Brain pericyte (primary cell): Measurements from ENCODE around the gene POLR1D.
"Not testable (repeated sequence)": the region's sequence is repeated elsewhere in the genome, so short reads cannot be mapped to it uniquely, and the experiment has no call there.

ENCODE experiments used
- DNase-seq: peaks from one replicate; pipeline ENCODE4 v3.0.0-alpha.2; 2012; ENCODE audit warnings: low read depth, low spot score

The POLR1D gene

DNA sequence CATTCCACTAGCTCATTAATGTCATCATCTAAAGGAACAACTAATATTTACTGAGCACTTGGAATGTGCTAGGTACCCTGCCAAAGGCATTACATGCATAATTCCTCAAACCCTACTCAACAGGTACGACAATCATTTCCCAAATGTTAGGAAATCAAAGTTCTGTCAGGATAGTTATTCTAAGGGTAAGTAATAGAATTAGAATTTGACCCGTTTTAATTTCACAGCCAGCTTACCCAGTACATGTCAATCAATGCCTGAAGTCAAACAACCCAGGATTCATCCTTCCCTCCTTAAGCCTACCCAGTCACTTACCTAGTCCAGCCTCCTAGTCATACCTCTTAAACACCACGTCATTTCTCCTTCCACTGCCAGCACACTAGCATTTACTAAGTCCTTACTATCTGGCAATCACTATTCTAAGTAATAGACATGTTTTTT lies 3.8 kb upstream of the POLR1D start:
- no peak for DNase-seq

DNA sequence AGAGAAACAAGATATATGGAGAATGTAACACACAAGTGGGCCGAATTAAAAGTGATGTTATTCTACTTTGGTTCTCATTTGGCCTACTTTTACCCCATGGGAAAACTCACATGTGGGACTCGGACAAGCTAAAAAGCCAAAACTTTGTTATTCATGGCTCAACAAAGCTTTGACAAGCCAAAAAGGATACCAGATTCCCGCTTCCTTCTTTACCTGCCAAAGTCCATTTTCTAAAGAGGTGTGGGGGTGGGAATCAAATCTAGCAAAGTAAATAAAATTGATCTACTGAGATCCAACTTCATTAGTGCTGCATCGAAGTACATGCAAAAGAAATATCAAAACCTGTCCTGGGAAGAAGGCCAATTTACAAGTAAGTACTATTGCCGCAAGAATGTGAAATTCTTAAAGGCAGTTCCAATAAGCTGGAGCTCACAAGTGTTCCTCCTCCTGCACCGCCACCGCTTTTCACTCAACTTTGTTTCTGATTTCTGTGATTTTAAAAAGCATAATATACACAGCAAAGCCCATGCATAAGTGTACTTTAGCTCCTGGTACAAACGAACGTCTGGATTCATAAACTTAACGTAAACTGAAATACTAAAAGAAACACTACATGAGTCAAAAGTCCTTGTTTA lies 2.5 kb upstream of the POLR1D start:
- DNase-seq: no peak

DNA sequence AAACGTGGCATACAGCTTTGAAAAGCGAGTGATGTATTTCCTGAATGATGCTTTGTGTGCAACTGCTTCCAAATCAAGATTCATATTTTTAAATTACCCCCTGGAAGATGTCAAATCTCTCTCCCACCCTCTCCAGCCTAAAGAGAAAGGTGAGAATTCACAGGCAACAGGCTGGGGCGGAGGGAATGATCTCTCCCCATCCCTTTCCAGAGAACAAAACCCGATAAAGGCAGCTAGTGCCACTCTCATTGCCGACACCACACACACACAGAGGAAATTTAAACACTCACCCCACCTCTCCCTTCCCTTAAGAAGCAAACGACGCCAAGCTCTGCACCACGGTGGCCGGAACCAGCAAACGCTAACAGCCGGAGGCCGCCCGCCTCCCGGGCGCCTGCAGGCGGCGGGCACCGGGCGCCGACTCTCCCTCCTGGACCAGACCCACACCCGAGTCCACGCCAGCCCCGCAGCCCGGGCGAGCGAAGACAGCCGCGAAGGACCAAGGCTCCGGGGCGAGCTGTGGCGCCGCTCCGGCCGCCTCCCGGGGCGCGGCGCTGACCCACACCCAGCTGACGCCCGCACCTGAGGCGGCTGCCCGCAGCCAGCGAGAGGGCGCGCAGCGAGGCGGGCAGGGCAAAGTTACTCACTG lies 1.8 kb upstream of the POLR1D start:
- no peak for DNase-seq

DNA sequence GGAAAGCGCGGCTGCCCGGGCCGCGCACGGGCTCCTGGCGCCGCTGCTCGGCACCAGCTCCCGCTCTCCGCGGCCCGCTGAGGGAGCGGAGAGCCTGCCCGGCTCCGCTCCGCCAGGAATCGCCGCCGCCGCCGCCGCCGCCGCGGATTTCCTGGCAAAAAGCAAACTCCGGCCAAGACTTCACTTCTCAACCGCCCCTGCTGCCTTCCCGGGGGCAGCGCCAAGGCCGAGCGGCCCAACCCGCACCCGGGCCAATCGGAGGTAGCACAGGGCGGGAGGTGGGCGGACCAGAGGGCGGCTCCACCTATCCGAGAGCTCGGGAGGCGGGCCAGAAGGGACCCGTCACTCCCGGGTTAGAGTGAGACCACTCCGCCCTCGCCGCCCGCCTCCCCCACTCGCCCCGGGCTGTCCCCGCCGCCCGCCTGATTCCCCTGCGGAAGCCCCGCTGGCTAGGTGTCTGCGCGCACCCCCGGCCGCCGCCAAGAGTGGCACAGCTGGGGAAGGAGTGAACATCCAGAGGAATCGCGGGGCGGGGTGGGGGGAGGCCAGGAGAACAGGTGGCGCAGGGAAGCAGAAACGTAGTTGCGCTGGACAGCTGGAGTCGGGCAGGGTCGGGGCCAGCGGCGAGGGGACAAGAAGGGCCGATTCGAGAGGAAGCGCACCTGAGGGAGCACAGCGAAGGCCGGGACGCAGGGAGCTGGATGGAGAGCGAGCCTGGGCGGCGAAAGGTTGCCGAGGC lies 1.1 kb upstream of the POLR1D start, which contains the start of gene LNX2:
LNX2 (minus strand) TSS at position 153 of the 739 bp plus-strand sequence. CDS start 38,826 bp downstream, outside the sequence.
- DNase-seq: peak; percentile 88

- no peak for DNase-seq
These were observed 651 bp upstream of the POLR1D start for GRCh38 chr13:27621116-27621365.

GRCh38 chr13:27622102-27622820 lies 569 bp downstream of the POLR1D start:
- DNase-seq: no peak

GRCh38 chr13:27622881-27623280 lies 1.2 kb downstream of the POLR1D start:
- DNase-seq: no peak

DNA sequence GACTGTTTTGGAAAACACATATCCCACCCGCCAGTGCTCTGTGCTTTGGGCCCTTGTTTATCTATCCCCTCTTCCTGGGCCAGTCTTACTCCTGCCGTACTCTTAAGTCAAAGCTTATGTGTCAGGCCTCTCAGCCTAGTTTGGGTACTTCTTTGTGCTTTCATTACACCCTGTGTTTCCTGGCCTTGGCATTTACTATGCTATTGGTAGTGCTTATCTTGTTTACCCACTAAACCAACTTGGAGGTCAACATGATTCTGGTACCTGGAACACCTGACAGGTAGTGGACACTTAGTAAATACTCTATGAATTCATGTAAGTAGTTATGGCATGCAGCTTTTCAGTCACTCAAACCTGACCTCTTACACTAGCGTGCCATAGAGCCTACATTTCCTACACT lies 2.4 kb downstream of the POLR1D start:
- DNase-seq: no peak

DNA sequence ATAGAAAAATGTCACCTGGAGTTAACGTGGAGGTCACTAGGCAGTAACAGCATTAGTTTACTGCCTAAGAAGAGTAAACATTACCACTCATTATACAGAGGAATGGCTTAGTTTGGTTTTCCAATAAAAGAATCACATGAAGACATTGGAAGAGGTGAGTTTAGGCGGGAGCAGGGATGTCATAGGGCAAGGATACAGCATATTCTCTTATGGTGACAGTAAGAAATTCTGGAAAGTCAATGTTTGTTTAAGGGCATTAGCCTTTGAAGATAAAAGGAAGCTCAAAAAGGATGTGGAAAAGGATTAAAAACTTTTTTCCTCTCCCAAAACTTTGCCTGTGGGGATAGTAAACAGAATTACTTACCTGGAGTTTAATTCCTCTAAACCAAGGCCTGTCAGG lies 4.1 kb downstream of the POLR1D start:
- no peak for DNase-seq

DNA sequence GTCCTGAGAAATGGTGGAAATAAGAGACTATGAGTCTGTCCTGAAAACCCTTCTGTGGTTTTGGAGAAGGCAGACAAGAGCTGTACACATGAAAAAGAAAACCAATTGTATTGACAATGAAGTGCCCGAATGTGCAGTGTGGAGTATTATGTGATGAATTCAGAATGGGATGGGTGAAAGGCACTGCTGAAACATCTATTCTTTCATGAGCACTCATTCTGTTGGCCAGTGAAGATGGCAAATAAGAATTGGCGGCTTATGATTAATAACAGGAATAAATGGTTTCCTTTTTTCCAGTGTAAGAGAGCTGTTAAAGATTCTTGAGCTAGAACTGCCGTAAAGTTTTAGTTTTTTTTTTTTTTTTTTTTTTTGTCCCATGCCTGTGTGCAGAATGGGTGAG lies 5.7 kb downstream of the POLR1D start:
- no peak for DNase-seq

- no peak for DNase-seq
These were observed 6.4 kb downstream of the POLR1D start for GRCh38 chr13:27628081-27628480.

DNA sequence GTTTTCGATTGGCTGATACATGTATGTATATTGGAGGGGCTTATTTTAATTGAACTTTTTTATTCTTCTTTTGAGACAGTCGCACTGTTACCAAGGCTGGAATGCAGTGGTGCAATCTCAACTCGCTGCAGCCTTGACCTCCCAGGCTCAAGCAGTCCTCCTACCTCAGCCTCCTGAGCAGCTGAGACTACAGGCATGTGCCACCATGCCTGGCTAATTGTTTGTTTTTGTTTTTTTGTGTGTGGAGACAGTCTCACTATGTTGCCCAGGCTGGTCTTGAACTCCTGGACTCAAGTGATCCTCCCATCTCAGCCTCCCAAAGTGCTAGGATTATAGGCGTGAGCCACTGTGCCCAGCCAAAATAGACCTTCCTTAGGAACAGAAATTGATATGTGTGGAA lies 7.1 kb downstream of the POLR1D start:
- DNase-seq: not testable (repeated sequence)

- DNase-seq: no peak
These were observed 9.5 kb downstream of the POLR1D start for GRCh38 chr13:27631156-27631555.

DNA sequence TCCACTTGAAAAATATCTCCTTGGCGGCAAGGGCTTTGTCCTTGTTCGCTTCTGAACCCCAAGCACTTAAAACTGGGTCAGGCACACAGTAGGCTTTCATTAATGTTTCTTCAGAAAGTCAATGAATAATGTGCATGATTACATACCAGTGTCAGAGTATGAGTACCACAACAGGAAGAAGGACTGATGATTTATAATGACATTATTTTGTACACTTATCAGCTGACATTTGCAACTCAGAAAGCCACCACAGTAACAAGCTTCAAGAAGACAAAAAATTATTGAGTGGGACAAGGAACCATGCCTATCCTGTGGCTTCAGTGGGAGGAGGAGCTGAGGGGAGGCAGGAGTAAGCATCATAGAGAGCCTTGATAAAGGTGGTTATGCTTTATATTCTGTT lies 10.0 kb downstream of the POLR1D start:
- no peak for DNase-seq

DNA sequence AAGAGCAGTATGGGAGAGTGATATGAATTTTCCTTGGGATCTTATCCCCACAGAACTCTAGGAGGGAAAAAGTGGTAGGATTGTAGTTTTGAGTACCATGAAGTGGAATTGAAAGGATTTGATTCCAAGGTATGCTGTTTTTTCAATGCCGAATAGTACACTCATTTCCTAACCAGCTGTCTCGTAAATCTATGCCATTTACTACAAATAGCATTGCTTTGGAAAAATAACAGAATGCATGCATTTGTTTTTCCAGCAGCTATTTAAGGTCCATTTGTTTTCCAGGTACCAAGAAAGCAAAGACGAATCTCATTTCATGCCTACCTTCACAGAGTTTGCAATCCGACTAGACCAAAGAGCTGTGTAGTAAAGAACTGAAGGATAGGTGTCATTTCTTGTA lies 10.5 kb downstream of the POLR1D start:
- DNase-seq: no peak

GRCh38 chr13:27632648-27633047 lies 11.0 kb downstream of the POLR1D start:
- DNase-seq: no peak

DNA sequence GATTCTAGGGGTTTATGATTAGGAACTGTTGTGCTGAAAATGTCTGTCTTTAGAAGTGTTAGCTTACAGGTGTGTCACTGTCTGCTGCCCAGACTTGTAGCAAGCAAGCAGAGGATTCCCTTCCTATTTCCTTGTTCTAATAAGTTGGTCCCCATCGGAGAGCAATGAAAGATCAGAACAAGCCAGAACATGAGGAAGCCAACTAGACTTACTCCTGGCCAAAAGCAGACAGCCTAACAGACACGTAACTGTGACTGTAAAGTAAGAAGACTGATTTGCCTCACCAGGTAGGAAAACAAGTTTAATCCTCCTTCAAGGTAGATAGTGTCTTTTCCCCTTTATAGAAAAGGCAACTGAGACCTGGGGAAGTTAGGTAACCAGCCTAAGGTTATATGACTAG lies 12.5 kb downstream of the POLR1D start:
- no peak for DNase-seq

DNA sequence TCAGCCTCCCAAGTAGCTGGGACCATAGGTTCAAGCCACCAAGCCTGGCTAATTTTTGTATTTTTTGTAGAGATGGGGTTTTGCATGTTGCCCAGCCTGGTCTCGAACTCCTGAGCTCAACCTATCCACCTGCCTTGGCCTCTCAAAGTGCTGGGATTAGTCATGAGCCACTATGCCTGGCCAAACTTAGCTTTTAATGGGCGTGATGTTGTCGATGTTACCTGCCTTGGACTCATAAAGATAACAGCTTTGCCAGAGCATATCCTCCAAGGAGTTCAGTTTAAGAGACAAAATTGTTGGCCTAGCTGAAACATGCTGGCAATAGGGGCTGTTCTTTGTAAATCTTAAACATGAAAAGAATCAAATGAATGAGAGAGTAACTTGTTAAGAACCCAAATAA lies 13.1 kb downstream of the POLR1D start:
- DNase-seq: no peak

- DNase-seq: no peak
These were observed 13.6 kb downstream of the POLR1D start for GRCh38 chr13:27635266-27635665.

DNA sequence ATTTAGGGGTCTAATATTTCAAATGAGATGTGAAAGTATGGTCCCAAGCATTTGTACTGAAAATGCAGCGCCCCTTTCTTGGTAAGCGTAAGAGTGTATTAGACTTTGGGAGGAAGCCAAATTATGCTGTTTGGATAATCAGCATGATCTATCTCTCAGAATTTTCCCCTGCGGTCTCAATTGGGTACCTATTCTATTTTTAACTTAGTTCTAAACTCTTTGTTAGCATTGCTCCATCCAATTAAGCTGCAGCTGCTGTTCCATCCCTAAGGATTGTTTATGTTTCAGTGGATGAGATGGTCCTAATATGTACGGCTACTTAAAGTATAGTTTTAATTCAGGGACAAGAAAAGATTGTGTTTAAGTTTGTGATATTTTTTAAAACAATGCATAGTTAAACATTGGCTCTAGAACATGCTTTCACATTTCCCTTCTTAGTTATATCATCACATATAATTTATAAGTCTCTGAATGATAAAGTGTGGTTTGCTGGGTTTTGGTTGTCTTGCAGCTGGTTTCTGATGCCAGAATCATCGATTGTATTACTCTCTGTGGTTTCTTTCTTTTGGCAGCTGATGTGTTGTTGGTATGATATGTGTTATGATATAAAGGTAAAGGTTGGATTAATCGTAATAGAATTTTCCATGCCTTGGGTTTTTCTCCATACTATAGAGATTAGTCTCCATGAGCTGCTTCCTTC lies 15.0 kb downstream of the POLR1D start:
- DNase-seq: no peak

GRCh38 chr13:27637289-27637626 lies 15.6 kb downstream of the POLR1D start:
- DNase-seq: no peak

DNA sequence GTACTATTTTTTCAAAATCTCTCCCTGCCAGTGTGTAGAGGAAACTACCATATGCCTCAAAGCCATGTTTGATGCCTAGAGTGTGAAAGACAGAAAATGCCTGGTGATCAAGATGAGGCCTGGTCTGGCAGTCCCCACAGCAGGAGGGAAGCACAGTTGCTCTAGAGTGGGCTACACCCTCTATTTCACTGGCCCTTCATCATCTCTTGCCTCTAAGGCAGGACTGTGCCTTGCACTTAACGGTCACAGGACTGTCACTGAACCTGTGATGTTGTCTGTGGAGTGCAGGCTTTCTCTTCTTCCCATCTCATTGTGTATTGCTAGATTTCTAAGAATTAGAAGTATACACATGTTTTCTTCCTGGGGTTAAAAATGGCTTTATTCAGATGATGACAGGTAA lies 16.3 kb downstream of the POLR1D start:
- no peak for DNase-seq
